H9 (cell line): ENCODE data around the gene TOMM7. TPM values are rescaled to one million over a fixed set of nuclear protein-coding genes. Genes with fewer than 3 reads are reported as not detected.

Experiments used
- DNase-seq: peaks from one replicate; pipeline ENCODE4 v3.0.0-alpha.2; 2017
- H2AFZ ChIP-seq: one replicate; pipeline ENCODE4 v1.6.1; 2013; ENCODE audit warnings: mild to moderate bottlenecking, low read length, control low read depth, moderate library complexity
- H2AK5ac ChIP-seq: 2 replicates; pipeline ENCODE4 v1.6.1; 2013; ENCODE audit warnings: low read length, control low read depth, mixed read lengths; ENCODE audit not compliant: insufficient read length
- H2BK120ac ChIP-seq: one replicate; pipeline ENCODE4 v1.6.1; 2013; ENCODE audit warnings: low read depth, mild to moderate bottlenecking, low read length, control low read depth, inconsistent platforms; ENCODE audit not compliant: poor library complexity, severe bottlenecking
- H2BK12ac ChIP-seq: 2 replicates; pipeline ENCODE4 v1.6.1; 2013; ENCODE audit warnings: low read length, control low read depth, mixed read lengths, low read depth; ENCODE audit not compliant: insufficient read length
- H2BK15ac ChIP-seq: 2 replicates; pipeline ENCODE4 v1.6.1; 2013; ENCODE audit warnings: low read depth, low read length, control low read depth
- H2BK20ac ChIP-seq: one replicate; pipeline ENCODE4 v1.6.1; 2013; ENCODE audit warnings: low read depth, mild to moderate bottlenecking, low read length, control low read depth, inconsistent platforms; ENCODE audit not compliant: poor library complexity, severe bottlenecking
- H2BK5ac ChIP-seq: 2 replicates; pipeline ENCODE4 v1.6.1; 2013; ENCODE audit warnings: low read length, control low read depth, mixed read lengths; ENCODE audit not compliant: insufficient read length
- H3K14ac ChIP-seq: 2 replicates; pipeline ENCODE4 v1.6.1; 2013; ENCODE audit warnings: low read length, control low read depth; ENCODE audit not compliant: insufficient read depth
- H3K18ac ChIP-seq: 2 replicates; pipeline ENCODE4 v1.6.1; 2013; ENCODE audit warnings: low read depth, mild to moderate bottlenecking, mixed read lengths, low read length, control low read depth; ENCODE audit not compliant: insufficient read length
- H3K23ac ChIP-seq: 2 replicates; pipeline ENCODE4 v1.6.1; 2013; ENCODE audit warnings: low read length, control low read depth, mixed read lengths, low read depth; ENCODE audit not compliant: insufficient read length
- H3K23me2 ChIP-seq: 2 replicates; pipeline ENCODE4 v1.6.1; 2013; ENCODE audit warnings: low read depth, mild to moderate bottlenecking, mixed read lengths, low read length, control low read depth; ENCODE audit not compliant: insufficient read length, poor library complexity, severe bottlenecking
- H3K27ac ChIP-seq: 2 replicates; pipeline ENCODE4 v1.5.1; 2013; ENCODE audit warnings: low read length, control low read depth, mixed read lengths, low read depth; ENCODE audit not compliant: insufficient read length
- H3K27me3 ChIP-seq: 2 replicates; pipeline ENCODE4 v1.6.1; 2013; ENCODE audit warnings: low read length, control low read depth, inconsistent platforms; ENCODE audit not compliant: insufficient read depth
- H3K4ac ChIP-seq: 2 replicates; pipeline ENCODE4 v1.6.1; 2013; ENCODE audit warnings: low read depth, mild to moderate bottlenecking, control low read depth, inconsistent platforms, low read length, moderate library complexity
- H3K4me1 ChIP-seq: 2 replicates; pipeline ENCODE4 v1.6.1; 2013; ENCODE audit warnings: low read length, control low read depth, inconsistent platforms; ENCODE audit not compliant: insufficient read depth
- H3K4me2 ChIP-seq: 2 replicates; pipeline ENCODE4 v1.6.1; 2013; ENCODE audit warnings: low read length, control low read depth, mixed read lengths; ENCODE audit not compliant: insufficient read length, insufficient read depth
- H3K56ac ChIP-seq: 2 replicates; pipeline ENCODE4 v1.6.1; 2013; ENCODE audit warnings: low read depth, mild to moderate bottlenecking, mixed read lengths, low read length, control low read depth; ENCODE audit not compliant: insufficient read length
- H3K79me1 ChIP-seq: 2 replicates; pipeline ENCODE4 v1.6.1; 2013; ENCODE audit warnings: low read depth, mild to moderate bottlenecking, moderate library complexity, low read length, control low read depth, inconsistent platforms; ENCODE audit not compliant: insufficient read depth, poor library complexity, severe bottlenecking
- H3K79me2 ChIP-seq: 2 replicates; pipeline ENCODE4 v1.6.1; 2013; ENCODE audit warnings: low read length, control low read depth, inconsistent platforms; ENCODE audit not compliant: insufficient read depth
- H3K9ac ChIP-seq: 2 replicates; pipeline ENCODE4 v1.6.1; 2013; ENCODE audit warnings: low read length, control low read depth, mixed read lengths; ENCODE audit not compliant: insufficient read length; ENCODE audit errors: extremely low read depth
- H3K9me3 ChIP-seq: one replicate; pipeline ENCODE4 v1.6.1; 2013; ENCODE audit warnings: low read depth, low read length, inconsistent platforms; ENCODE audit not compliant: control insufficient read depth
- H3T11ph ChIP-seq: one replicate; pipeline ENCODE4 v1.6.1; 2013; ENCODE audit warnings: mild to moderate bottlenecking, low read length, control low read depth, inconsistent platforms
- H4K20me1 ChIP-seq: one replicate; pipeline ENCODE4 v1.6.1; 2013; ENCODE audit not compliant: control insufficient read depth, insufficient read length, insufficient read depth
- H4K5ac ChIP-seq: 2 replicates; pipeline ENCODE4 v1.6.1; 2013; ENCODE audit warnings: low read depth, mild to moderate bottlenecking, mixed read lengths, low read length, control low read depth; ENCODE audit not compliant: insufficient read length
- H4K8ac ChIP-seq: replicated peaks from 2 replicates; pipeline ENCODE4 v1.6.1; 2013; ENCODE audit warnings: low read length, control low read depth, mixed read lengths, low read depth; ENCODE audit not compliant: insufficient read length
- H4K91ac ChIP-seq: 2 replicates; pipeline ENCODE4 v1.6.1; 2013; ENCODE audit warnings: low read depth, mild to moderate bottlenecking, moderate library complexity, mixed read lengths, low read length, control low read depth; ENCODE audit not compliant: insufficient read length
- H3K27ac Mint-ChIP-seq, 3 experiments: 2 replicates in 2 of 3; 3 replicates in 1 of 3; pipeline ENCODE4 v1.8.0; 2020 to 2021; ENCODE audit warnings: mixed read lengths in 3 of 3, mild to moderate bottlenecking in 1 of 3, moderate library complexity in 1 of 3
- H3K27me3 Mint-ChIP-seq: 2 replicates; pipeline ENCODE4 v1.8.0; 2021; ENCODE audit warnings: low read depth, mild to moderate bottlenecking, moderate library complexity, mixed read lengths
- H3K36me3 Mint-ChIP-seq, 3 experiments: 2 replicates in 2 of 3; 3 replicates in 1 of 3; pipeline ENCODE4 v1.8.0; 2020 to 2021; ENCODE audit warnings: low read depth in 3 of 3, mixed read lengths in 3 of 3; ENCODE audit not compliant: insufficient read depth in 1 of 3
- H3K4me1 Mint-ChIP-seq, 2 experiments: 2 replicates each; pipeline ENCODE4 v1.8.0; 2020; ENCODE audit warnings: mixed read lengths in 2 of 2
- H3K4me3 Mint-ChIP-seq, 2 experiments: 2 replicates in 1 of 2; 3 replicates in 1 of 2; pipeline ENCODE4 v1.8.0; 2020 to 2021; ENCODE audit warnings: mild to moderate bottlenecking in 2 of 2, mixed read lengths in 2 of 2, moderate library complexity in 1 of 2
- H3K9me3 Mint-ChIP-seq, 2 experiments: 2 replicates in 1 of 2; 3 replicates in 1 of 2; pipeline ENCODE4 v1.8.0; 2020; ENCODE audit warnings: mild to moderate bottlenecking in 2 of 2, mixed read lengths in 2 of 2, moderate library complexity in 1 of 2
- WGBS: extraction: QIAGEN DNeasy Blood & Tissue Kit; methylation state at CpG from one replicate; pipeline ENCODE4 v1.1.7; 2013; ENCODE audit warnings: missing lambda C conversion rate, low lambda C conversion rate, mixed read lengths; ENCODE audit not compliant: insufficient read length; ENCODE audit errors: extremely low coverage; 5-methylcytosine and 5-hydroxymethylcytosine counted together
- total RNA-seq: library from RNA; stranded (reverse); gene quantifications from 2 replicates; pipeline ENCODE4 v1.2.1, GENCODE V29; 2021
- TF ChIP-seq, protein P1 (sequence below): fragments of 200-600 bp; sonication (generic); conservative IDR thresholded peaks from 3 replicates; pipeline ENCODE4 v1.8.0; 2021; ENCODE audit warnings: antibody characterized with exemption, mild to moderate bottlenecking

Gene TOMM7
- total RNA-seq, 1 experiment from 2014 or later, result 368 TPM

- no peak overlapping the region for H4K8ac ChIP-seq
- H4K91ac ChIP-seq, result no peak overlapping the region
- no peaks in the 10 kb centered on the region for H4K20me1 ChIP-seq
- no peak overlapping the region for H3K18ac ChIP-seq
- no peak overlapping the region for H3K4ac ChIP-seq
- TF ChIP-seq, protein P1, sequence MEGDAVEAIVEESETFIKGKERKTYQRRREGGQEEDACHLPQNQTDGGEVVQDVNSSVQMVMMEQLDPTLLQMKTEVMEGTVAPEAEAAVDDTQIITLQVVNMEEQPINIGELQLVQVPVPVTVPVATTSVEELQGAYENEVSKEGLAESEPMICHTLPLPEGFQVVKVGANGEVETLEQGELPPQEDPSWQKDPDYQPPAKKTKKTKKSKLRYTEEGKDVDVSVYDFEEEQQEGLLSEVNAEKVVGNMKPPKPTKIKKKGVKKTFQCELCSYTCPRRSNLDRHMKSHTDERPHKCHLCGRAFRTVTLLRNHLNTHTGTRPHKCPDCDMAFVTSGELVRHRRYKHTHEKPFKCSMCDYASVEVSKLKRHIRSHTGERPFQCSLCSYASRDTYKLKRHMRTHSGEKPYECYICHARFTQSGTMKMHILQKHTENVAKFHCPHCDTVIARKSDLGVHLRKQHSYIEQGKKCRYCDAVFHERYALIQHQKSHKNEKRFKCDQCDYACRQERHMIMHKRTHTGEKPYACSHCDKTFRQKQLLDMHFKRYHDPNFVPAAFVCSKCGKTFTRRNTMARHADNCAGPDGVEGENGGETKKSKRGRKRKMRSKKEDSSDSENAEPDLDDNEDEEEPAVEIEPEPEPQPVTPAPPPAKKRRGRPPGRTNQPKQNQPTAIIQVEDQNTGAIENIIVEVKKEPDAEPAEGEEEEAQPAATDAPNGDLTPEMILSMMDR, result peak; percentile 92
- H2BK20ac ChIP-seq, result no peak overlapping the region
- H2BK120ac ChIP-seq, result no peak overlapping the region
- H3K23ac ChIP-seq, result no peak overlapping the region
- no peak overlapping the region for H3T11ph ChIP-seq
- H3K23me2 ChIP-seq, result no peaks in the 10 kb centered on the region
- no peaks in the 10 kb centered on the region; the same call in 1 of the 2 replicates for H3K4me1 ChIP-seq
- DNase-seq, result peak; percentile 77
- no peak overlapping the region for H3K56ac ChIP-seq
- no peak overlapping the region for H2BK5ac ChIP-seq
- no peak overlapping the region for H3K14ac ChIP-seq
- no peak overlapping the region for H2AFZ ChIP-seq
- WGBS, result no CpG with 5 or more reads among the region's 7 CpGs
- H3K4me3 Mint-ChIP-seq, result no peak overlapping the region
- no peak overlapping the region for H2BK15ac ChIP-seq
- H3K27me3 Mint-ChIP-seq, result no peaks in the 10 kb centered on the region
- no peak overlapping the region for H3K4me2 ChIP-seq
- H3K27ac Mint-ChIP-seq, result no peak overlapping the region
- H3K27me3 ChIP-seq, result no peaks in the 10 kb centered on the region
- H3K27ac ChIP-seq, result no peak overlapping the region
- H3K9ac ChIP-seq, result no peak overlapping the region
- H3K9me3 ChIP-seq, result no peaks in the 10 kb centered on the region
- H2AK5ac ChIP-seq, result no peak overlapping the region
- H3K79me2 ChIP-seq, result no peaks in the 10 kb centered on the region
- no peak overlapping the region for H2BK12ac ChIP-seq
- H3K4me1 Mint-ChIP-seq, result peaks cover 4 to 9% of the 10 kb centered on the region in 2 experiments; a peak in 2 of 4 replicates
- no peak overlapping the region for H4K5ac ChIP-seq
- peaks cover 0 to 2% (median 0%) of the 10 kb centered on the region in 3 experiments; a peak in 2 of 7 replicates for H3K36me3 Mint-ChIP-seq
- H3K9me3 Mint-ChIP-seq, result no peaks in the 10 kb centered on the region
- no peaks in the 10 kb centered on the region for H3K79me1 ChIP-seq
These were observed 39.9 kb downstream of the TOMM7 start for GRCh38 chr7:22782616-22783232.
